ENCODE results near the gene IVNS1ABP. TPM values are rescaled to one million over a fixed set of nuclear protein-coding genes. Genes with fewer than 3 reads are reported as not detected.

IVNS1ABP gene
- total and polyA plus RNA-seq, 9 of the 15 experiments (the other 6 are each of a cell fraction or from before 2014, with no cell fraction given): 30.6 to 126 (median 77.7) TPM

GRCh38 chr1:185249563-185249962 lies 67.5 kb downstream of the IVNS1ABP start (continued):
- TF ChIP-seq STAT5A (IDR thresholded peaks at IDR 0.05; ENCODE audit: borderline replicate concordance, low read length): no peak
- TF ChIP-seq ZKSCAN3 (CRISPR knock-in tag; IDR thresholded peaks at IDR 0.05): no peak
- TF ChIP-seq KLF10 (CRISPR knock-in tag; IDR thresholded peaks at IDR 0.05): no peak
- TF ChIP-seq CBFA2T2 (conservative IDR thresholded peaks at IDR 0.05): peak; percentile 17; the same call in 1 of the 2 replicates
- no peak for TF ChIP-seq SRSF1 (IDR thresholded peaks at IDR 0.05; ENCODE audit: low read depth, low read length)
- TF ChIP-seq RCOR1 (IDR thresholded peaks at IDR 0.05; ENCODE audit: borderline replicate concordance in 1 of 2, low read depth in 2 of 2, low read length in 2 of 2): peak in 1 of 2 experiments; percentile 70; a peak in 2 of 4 replicates
- no peak for TF ChIP-seq U2AF2 (optimal IDR thresholded peaks at IDR 0.05; ENCODE audit: low read depth, low read length)
- no peak for TF ChIP-seq ZNF449 (CRISPR knock-in tag; IDR thresholded peaks at IDR 0.05)
- TF ChIP-seq KAT8 (IDR thresholded peaks at IDR 0.05; ENCODE audit: low read depth): no peak
- TF ChIP-seq HBP1 (CRISPR knock-in tag; IDR thresholded peaks at IDR 0.05): no peak
- TF ChIP-seq RFX7 (CRISPR knock-in tag; IDR thresholded peaks at IDR 0.05): no peak
- TF ChIP-seq ASH1L (IDR thresholded peaks at IDR 0.05; ENCODE audit: borderline replicate concordance, low read depth, partially characterized antibody): no peak
- TF ChIP-seq NCOA4 (IDR thresholded peaks at IDR 0.05; ENCODE audit: partially characterized antibody): no peak
- TF ChIP-seq ATF4 (CRISPR knock-in tag; IDR thresholded peaks at IDR 0.05): no peak; the same call in 1 of the 2 replicates
- TF ChIP-seq SNIP1 (IDR thresholded peaks at IDR 0.05; ENCODE audit: low read depth): no peak
- TF ChIP-seq PPARD (CRISPR knock-in tag; IDR thresholded peaks at IDR 0.05): no peak
- no peak for TF ChIP-seq KLF6 (CRISPR knock-in tag; IDR thresholded peaks at IDR 0.05; ENCODE audit: borderline replicate concordance)
- TF ChIP-seq NR2F6 (CRISPR knock-in tag; IDR thresholded peaks at IDR 0.05): no peak
- TF ChIP-seq JUN (IDR thresholded peaks at IDR 0.05; ENCODE audit: borderline replicate concordance, low read depth, low read length): no peak
- no peak for TF ChIP-seq JUN (CRISPR knock-in tag; IDR thresholded peaks at IDR 0.05; ENCODE audit: borderline replicate concordance)
- TF ChIP-seq PML (IDR thresholded peaks at IDR 0.05; ENCODE audit: low read length): no peak
- TF ChIP-seq CXXC5 (CRISPR knock-in tag; IDR thresholded peaks at IDR 0.05): 0 out of 2 replicates have a peak, but pooled peaks have one; percentile 23
- TF ChIP-seq IRF1 (CRISPR knock-in tag; IDR thresholded peaks at IDR 0.05; ENCODE audit: borderline replicate concordance): no peak
- TF ChIP-seq HOMEZ (CRISPR knock-in tag; IDR thresholded peaks at IDR 0.05): no peak
- TF ChIP-seq ZNF133 (CRISPR knock-in tag; IDR thresholded peaks at IDR 0.05): no peak
- TF ChIP-seq BHLHE40 (IDR thresholded peaks at IDR 0.05; ENCODE audit: low read length): peak; percentile 49; the same call in 1 of the 2 replicates
